ENCODE measurements around the gene TRAF5.

TRAF5 gene

GRCh38 chr1:211420845-211421454 is 94.3 kb downstream of the TRAF5 start:
- peak; percentile 53 for ATAC-seq
- TF ChIP-seq ZNF8 (CRISPR knock-in tag; IDR thresholded peaks at IDR 0.05) (no peak), ARNTL (CRISPR knock-in tag; IDR thresholded peaks at IDR 0.05; ENCODE audit: borderline replicate concordance, low read depth) (no peak), RARB (CRISPR knock-in tag; IDR thresholded peaks at IDR 0.05) (no peak), ESRRG (CRISPR knock-in tag; IDR thresholded peaks at IDR 0.05) (no peak), POU6F1 (CRISPR knock-in tag; IDR thresholded peaks at IDR 0.05; ENCODE audit: borderline replicate concordance, low read depth) (no peak), ZC3H10 (CRISPR knock-in tag; IDR thresholded peaks at IDR 0.05) (no peak), ZFP3 (CRISPR knock-in tag; IDR thresholded peaks at IDR 0.05) (no peak), ZNF565 (CRISPR knock-in tag; conservative IDR thresholded peaks at IDR 0.05; ENCODE audit: low read depth) (no peak), CSDC2 (CRISPR knock-in tag; IDR thresholded peaks at IDR 0.05) (no peak), ZFP30 (CRISPR knock-in tag; IDR thresholded peaks at IDR 0.05) (no peak), ISL1 (CRISPR knock-in tag; IDR thresholded peaks at IDR 0.05) (no peak), GLIS3 (CRISPR knock-in tag; IDR thresholded peaks at IDR 0.05) (no peak), PPARA (CRISPR knock-in tag; IDR thresholded peaks at IDR 0.05; ENCODE audit: borderline replicate concordance) (no peak), CREB5 (CRISPR knock-in tag; IDR thresholded peaks at IDR 0.05; ENCODE audit: low read depth) (no peak), TCF4 (CRISPR knock-in tag; IDR thresholded peaks at IDR 0.05; ENCODE audit: borderline replicate concordance) (no peak), SNAI2 (CRISPR knock-in tag; IDR thresholded peaks at IDR 0.05) (no peak)
- TF ChIP-seq, protein P1, sequence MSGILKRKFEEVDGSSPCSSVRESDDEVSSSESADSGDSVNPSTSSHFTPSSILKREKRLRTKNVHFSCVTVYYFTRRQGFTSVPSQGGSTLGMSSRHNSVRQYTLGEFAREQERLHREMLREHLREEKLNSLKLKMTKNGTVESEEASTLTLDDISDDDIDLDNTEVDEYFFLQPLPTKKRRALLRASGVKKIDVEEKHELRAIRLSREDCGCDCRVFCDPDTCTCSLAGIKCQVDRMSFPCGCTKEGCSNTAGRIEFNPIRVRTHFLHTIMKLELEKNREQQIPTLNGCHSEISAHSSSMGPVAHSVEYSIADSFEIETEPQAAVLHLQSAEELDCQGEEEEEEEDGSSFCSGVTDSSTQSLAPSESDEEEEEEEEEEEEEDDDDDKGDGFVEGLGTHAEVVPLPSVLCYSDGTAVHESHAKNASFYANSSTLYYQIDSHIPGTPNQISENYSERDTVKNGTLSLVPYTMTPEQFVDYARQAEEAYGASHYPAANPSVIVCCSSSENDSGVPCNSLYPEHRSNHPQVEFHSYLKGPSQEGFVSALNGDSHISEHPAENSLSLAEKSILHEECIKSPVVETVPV (CRISPR knock-in tag; IDR thresholded peaks at IDR 0.05): no peak

DNA sequence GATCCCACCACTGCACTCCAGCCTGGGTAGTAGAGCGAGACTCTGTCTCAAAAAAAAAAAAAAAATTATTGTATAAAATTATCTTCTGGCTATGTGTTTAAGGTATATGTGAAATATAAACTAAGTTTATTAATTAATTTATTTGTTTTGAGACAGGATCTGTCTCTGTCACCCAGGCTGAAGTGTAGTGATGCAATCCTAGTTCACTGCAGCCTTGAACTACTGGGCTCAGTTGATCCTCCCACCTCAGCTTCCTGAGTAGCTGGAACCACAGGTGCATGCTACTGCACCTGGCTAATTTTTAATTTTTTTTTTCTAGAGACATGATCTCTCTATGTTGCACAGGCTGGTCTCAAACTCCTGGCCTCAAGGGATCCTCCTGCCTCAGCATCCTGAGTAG is 97.4 kb downstream of the TRAF5 start:
- TF ChIP-seq ZNF565 (CRISPR knock-in tag; conservative IDR thresholded peaks at IDR 0.05; ENCODE audit: low read depth) (no peak), ESRRG (CRISPR knock-in tag; IDR thresholded peaks at IDR 0.05) (no peak), TSHZ2 (CRISPR knock-in tag; IDR thresholded peaks at IDR 0.05) (no peak), ISL1 (CRISPR knock-in tag; IDR thresholded peaks at IDR 0.05) (no peak), ZNF8 (CRISPR knock-in tag; IDR thresholded peaks at IDR 0.05) (no peak), ZFP3 (CRISPR knock-in tag; IDR thresholded peaks at IDR 0.05) (no peak), CREB5 (CRISPR knock-in tag; IDR thresholded peaks at IDR 0.05; ENCODE audit: low read depth) (no peak), RARB (CRISPR knock-in tag; IDR thresholded peaks at IDR 0.05) (no peak), OSR1 (CRISPR knock-in tag; IDR thresholded peaks at IDR 0.05) (no peak), ARNTL (CRISPR knock-in tag; IDR thresholded peaks at IDR 0.05; ENCODE audit: borderline replicate concordance, low read depth) (no peak), POU6F1 (CRISPR knock-in tag; IDR thresholded peaks at IDR 0.05; ENCODE audit: borderline replicate concordance, low read depth) (no peak), SNAI2 (CRISPR knock-in tag; IDR thresholded peaks at IDR 0.05) (no peak), GLIS3 (CRISPR knock-in tag; IDR thresholded peaks at IDR 0.05) (no peak), BACH2 (CRISPR knock-in tag; IDR thresholded peaks at IDR 0.05; ENCODE audit: borderline replicate concordance) (no peak), TCF4 (CRISPR knock-in tag; IDR thresholded peaks at IDR 0.05; ENCODE audit: borderline replicate concordance) (no peak), TOX (CRISPR knock-in tag; IDR thresholded peaks at IDR 0.05; ENCODE audit: borderline replicate concordance) (no peak), CSDC2 (CRISPR knock-in tag; IDR thresholded peaks at IDR 0.05) (no peak), ZNF70 (CRISPR knock-in tag; IDR thresholded peaks at IDR 0.05) (no peak), ZC3H10 (CRISPR knock-in tag; IDR thresholded peaks at IDR 0.05) (no peak)
- TF ChIP-seq, protein P1 (CRISPR knock-in tag; IDR thresholded peaks at IDR 0.05): no peak
- no peak for ATAC-seq

Data from SK-N-SH treated with all-trans-retinoic acid at 6 μM for 48 hours (cell line).